Endothelial cell of umbilical vein (primary cell): ENCODE measurements around the gene SPTB. TPM values are rescaled to one million over a fixed set of nuclear protein-coding genes. Genes with fewer than 3 reads are reported as not detected.

ENCODE experiments used
- BruUV-seq: library from RNA; stranded (reverse); fragments of 400-500 nt; replicated peaks from 2 replicates; lab custom pipeline; 2021; lab: Mats Ljungman, UMichigan
- CTCF ChIA-PET: fragments of 300-600, 350-600 bp; sonication (Branson Sonifier 250); formaldehyde crosslinking; loops from one replicate; lab custom pipeline; 2021; ENCODE audit warnings: antibody characterized with exemption, inconsistent platforms; lab: Charles Lee
- POLR2A ChIA-PET: fragments of 300-600, 350-600 bp; sonication (Branson Sonifier 250); formaldehyde crosslinking; loops from one replicate; lab custom pipeline; 2021; ENCODE audit warnings: antibody characterized with exemption, inconsistent platforms; lab: Charles Lee
- DNase-seq: peaks from one replicate; pipeline ENCODE4 v3.0.0-alpha.2; 2011; ENCODE audit warnings: low read depth, low spot score
- FAIRE-seq: peaks from 2 replicates; lab custom pipeline; 2011; peaks lifted over from hg19 to GRCh38; lab: Jason Lieb, UNC
- H2AFZ ChIP-seq: 2 replicates; pipeline ENCODE4 v1.6.0; 2012; ENCODE audit warnings: low read depth, low read length, control low read depth, inconsistent platforms
- H3K27ac ChIP-seq: 2 replicates; pipeline ENCODE4 v1.5.1; 2011; ENCODE audit warnings: low read depth, mild to moderate bottlenecking, control low read depth, low read length, moderate library complexity; ENCODE audit not compliant: insufficient read depth
- H3K27me3 ChIP-seq, 2 experiments: 2 replicates each; pipeline versions ENCODE4 v1.6.0 to v1.6.1; 2011; ENCODE audit warnings: low read length in 2 of 2, mixed read lengths in 1 of 2; ENCODE audit not compliant: control insufficient read depth in 2 of 2, insufficient read depth in 2 of 2
- H3K36me3 ChIP-seq, 2 experiments: 2 replicates in 1 of 2; 3 replicates in 1 of 2; pipeline ENCODE4 v1.5.1; 2011; ENCODE audit warnings: low read length in 2 of 2, mild to moderate bottlenecking in 1 of 2, moderate library complexity in 1 of 2; ENCODE audit not compliant: control insufficient read depth in 2 of 2, insufficient read depth in 2 of 2; ENCODE audit errors: extremely low read depth in 1 of 2
- H3K4me1 ChIP-seq: 3 replicates; pipeline ENCODE4 v1.5.1; 2011; ENCODE audit warnings: mild to moderate bottlenecking, low read length; ENCODE audit not compliant: control insufficient read depth, insufficient read depth; ENCODE audit errors: extremely low read depth
- H3K4me2 ChIP-seq: 2 replicates; pipeline ENCODE4 v1.6.1; 2011; ENCODE audit warnings: low read length, control low read depth, mixed read lengths; ENCODE audit not compliant: insufficient read depth
- H3K4me3 ChIP-seq, 3 experiments: fragments of 200-600 bp in 1 of 3; sonication (generic), shearing (Covaris generic) in 1 of 3; replicated peaks in 1 of 3; 2 replicates each; pipeline ENCODE4 v1.5.1; 2011 to 2016; ENCODE audit warnings: control low read depth in 3 of 3, low read length in 3 of 3, mild to moderate bottlenecking in 2 of 3, inconsistent platforms in 1 of 3, low read depth in 1 of 3, moderate library complexity in 1 of 3; ENCODE audit not compliant: insufficient read depth in 1 of 3
- H3K79me2 ChIP-seq: 2 replicates; pipeline ENCODE4 v1.6.0; 2012; ENCODE audit warnings: low read length, inconsistent platforms; ENCODE audit not compliant: control insufficient read depth, insufficient read depth
- H3K9ac ChIP-seq: replicated peaks from 2 replicates; pipeline ENCODE3; 2011; ENCODE audit warnings: low read length, control low read depth; ENCODE audit not compliant: insufficient read depth; ENCODE audit errors: extremely low read depth
- H3K9me1 ChIP-seq: replicated peaks from 3 replicates; pipeline ENCODE4 v1.6.0; 2011; ENCODE audit warnings: mild to moderate bottlenecking, low read length; ENCODE audit not compliant: control insufficient read depth, insufficient read depth; ENCODE audit errors: extremely low read depth
- H3K9me3 ChIP-seq: replicated peaks from 2 replicates; pipeline ENCODE4 v1.5.1; 2012; ENCODE audit warnings: low read length, inconsistent platforms; ENCODE audit not compliant: control insufficient read depth, insufficient read depth
- H4K20me1 ChIP-seq: replicated peaks from 2 replicates; pipeline ENCODE3; 2011; ENCODE audit warnings: mild to moderate bottlenecking, low read length; ENCODE audit not compliant: control insufficient read depth, insufficient read depth; ENCODE audit errors: extremely low read depth
- EZH2 ChIP-seq: IDR thresholded peaks from 2 replicates; pipeline ENCODE4 v1.6.1; 2012; ENCODE audit warnings: borderline replicate concordance, low read depth, mild to moderate bottlenecking, moderate library complexity, low read length, inconsistent platforms; ENCODE audit not compliant: severe bottlenecking
- FOS ChIP-seq: IDR thresholded peaks from 2 replicates; pipeline ENCODE4 v1.6.1; 2011; ENCODE audit warnings: mild to moderate bottlenecking, low read length, moderate library complexity, borderline replicate concordance; ENCODE audit not compliant: insufficient read depth
- GATA2 ChIP-seq: IDR thresholded peaks from 2 replicates; pipeline ENCODE4 v1.7.0; 2011; ENCODE audit warnings: low read depth, mild to moderate bottlenecking, moderate library complexity, mixed read lengths, low read length; ENCODE audit not compliant: insufficient read length, insufficient read depth
- JUN ChIP-seq: IDR thresholded peaks from 2 replicates; pipeline ENCODE4 v1.6.1; 2011; ENCODE audit warnings: borderline replicate concordance, low read depth; ENCODE audit not compliant: insufficient read length, insufficient read depth
- MAX ChIP-seq: IDR thresholded peaks from 2 replicates; pipeline ENCODE4 v1.6.1; 2011; ENCODE audit not compliant: insufficient read depth, insufficient read length
- MYC ChIP-seq: IDR thresholded peaks from one replicate; pipeline ENCODE4 v1.6.1; 2011; ENCODE audit warnings: mild to moderate bottlenecking, low read depth, low read length
- POLR2A ChIP-seq: IDR thresholded peaks from 2 replicates; pipeline ENCODE4 v1.6.1; 2012; ENCODE audit warnings: low read depth, mild to moderate bottlenecking, control low read depth, low read length
- POLR2AphosphoS5 ChIP-seq: IDR thresholded peaks from 2 replicates; pipeline ENCODE4 v1.6.1; 2012; ENCODE audit warnings: low read depth, mild to moderate bottlenecking, control low read depth, low read length, moderate library complexity; ENCODE audit not compliant: insufficient read depth
- dilution Hi-C: fragments of 300-500 bp; cut with MboI; formaldehyde crosslinking; loops from one replicate; pipeline ENCODE4 v1.15.0; 2019; ENCODE audit warnings: low sequenced_read_pairs; ENCODE audit not compliant: extremely low pct_ligation_motif_present
- intact Hi-C: fragments of 100-400 bp; cut with micrococcal nuclease; formaldehyde crosslinking; loops from one replicate; pipeline ENCODE4 v1.10.0; 2022
- polyA plus RNA-seq, 4 experiments: library from polyadenylated mRNA; depleted of rRNA in 3 of 4; stranded (reverse) in 3 of 4; unstranded in 1 of 4; fragments of >200 nt; gene quantifications; 2 replicates each; pipeline versions ENCODE4 v1.2.1 to v1.2.3, GENCODE V29; 2011 to 2012; ENCODE audit warnings: missing spikeins in 1 of 4
- total RNA-seq: library from RNA; stranded (reverse); gene quantifications from 2 replicates; pipeline ENCODE4 v1.2.3, GENCODE V29; 2021
- TF ChIP-seq, protein P1 (sequence below), 2 donors: IDR thresholded peaks; 1 replicate in 1 of 2; 2 replicates in 1 of 2; pipeline ENCODE4 v1.5.1; 2011; ENCODE audit warnings: low read length in 2 of 2, mild to moderate bottlenecking in 2 of 2, moderate library complexity in 2 of 2, control low read depth in 1 of 2, inconsistent platforms in 1 of 2, low read depth in 1 of 2; ENCODE audit not compliant: insufficient read depth in 1 of 2; ENCODE audit errors: extremely low read depth in 1 of 2

SPTB gene
- total and polyA plus RNA-seq, 2 donors (not counting 3 experiments of a cell fraction or from before 2014, with no cell fraction given) = 0.03 to 0.07 TPM

GRCh38 chr14:64778104-64778754 lies 101.5 kb downstream of the SPTB start:
- no peak overlapping the region for H3K27ac ChIP-seq
- H3K9me3 ChIP-seq = no peaks in the 10 kb centered on the region
- no peak overlapping the region for H3K9ac ChIP-seq
- no peak overlapping the region for H3K4me2 ChIP-seq
- no peak overlapping the region for H3K4me3 ChIP-seq
- H3K79me2 ChIP-seq = no peaks in the 10 kb centered on the region
- H3K9me1 ChIP-seq = no peaks in the 10 kb centered on the region
- dilution Hi-C loops = no loop called here
- H3K4me1 ChIP-seq = no peaks in the 10 kb centered on the region
- H2AFZ ChIP-seq = no peak overlapping the region
- BruUV-seq = no TSS peak
- H3K27me3 ChIP-seq = peaks cover 0 to 3% of the 10 kb centered on the region in 2 experiments
- no peak for DNase-seq
- intact Hi-C loops = no loop called here
- no peak for TF ChIP-seq POLR2AphosphoS5
- no peak for TF ChIP-seq JUN
- TF ChIP-seq, protein P1, sequence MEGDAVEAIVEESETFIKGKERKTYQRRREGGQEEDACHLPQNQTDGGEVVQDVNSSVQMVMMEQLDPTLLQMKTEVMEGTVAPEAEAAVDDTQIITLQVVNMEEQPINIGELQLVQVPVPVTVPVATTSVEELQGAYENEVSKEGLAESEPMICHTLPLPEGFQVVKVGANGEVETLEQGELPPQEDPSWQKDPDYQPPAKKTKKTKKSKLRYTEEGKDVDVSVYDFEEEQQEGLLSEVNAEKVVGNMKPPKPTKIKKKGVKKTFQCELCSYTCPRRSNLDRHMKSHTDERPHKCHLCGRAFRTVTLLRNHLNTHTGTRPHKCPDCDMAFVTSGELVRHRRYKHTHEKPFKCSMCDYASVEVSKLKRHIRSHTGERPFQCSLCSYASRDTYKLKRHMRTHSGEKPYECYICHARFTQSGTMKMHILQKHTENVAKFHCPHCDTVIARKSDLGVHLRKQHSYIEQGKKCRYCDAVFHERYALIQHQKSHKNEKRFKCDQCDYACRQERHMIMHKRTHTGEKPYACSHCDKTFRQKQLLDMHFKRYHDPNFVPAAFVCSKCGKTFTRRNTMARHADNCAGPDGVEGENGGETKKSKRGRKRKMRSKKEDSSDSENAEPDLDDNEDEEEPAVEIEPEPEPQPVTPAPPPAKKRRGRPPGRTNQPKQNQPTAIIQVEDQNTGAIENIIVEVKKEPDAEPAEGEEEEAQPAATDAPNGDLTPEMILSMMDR (IDR thresholded peaks at IDR 0.05; ENCODE audit: extremely low read depth in 1 of 2, insufficient read depth in 1 of 2, low read depth in 1 of 2, low read length in 2 of 2) = no peak
- no peak for TF ChIP-seq POLR2A
- TF ChIP-seq EZH2 = no peak
- no peak for TF ChIP-seq MAX
- TF ChIP-seq MYC = no peak
- TF ChIP-seq FOS = no peak
- no peak for TF ChIP-seq GATA2
- CTCF ChIA-PET = interaction anchor here (0.6 to 1.5 kb wide), 4 partner anchors 10 to 142 kb away, joined by 3 to 4 read pairs (median 4); no protein-coding TSS in a partner anchor
- H3K36me3 ChIP-seq = no peaks in the 10 kb centered on the region
- FAIRE-seq = no peak
- no peaks in the 10 kb centered on the region for H4K20me1 ChIP-seq
- POLR2A ChIA-PET = no interaction called here
